A673 (cell line): ENCODE results near the gene FSTL4.

Experiments
- EZH2 ChIP-seq: fragments of 200-600 bp; sonication (generic); IDR thresholded peaks from 2 replicates; pipeline ENCODE4 v1.6.1; 2017; ENCODE audit warnings: borderline replicate concordance, low read depth, mild to moderate bottlenecking, mixed read lengths, antibody characterized with exemption, low read length; ENCODE audit not compliant: poor library complexity, severe bottlenecking
- TF ChIP-seq, protein P1 (sequence below): fragments of 300-800, 200-600 bp; sonication (generic); conservative IDR thresholded peaks from 2 replicates; pipeline ENCODE4 v1.5.1; 2017; ENCODE audit warnings: low read depth, mild to moderate bottlenecking, antibody characterized with exemption, low read length, moderate library complexity, mixed read lengths

DNA sequence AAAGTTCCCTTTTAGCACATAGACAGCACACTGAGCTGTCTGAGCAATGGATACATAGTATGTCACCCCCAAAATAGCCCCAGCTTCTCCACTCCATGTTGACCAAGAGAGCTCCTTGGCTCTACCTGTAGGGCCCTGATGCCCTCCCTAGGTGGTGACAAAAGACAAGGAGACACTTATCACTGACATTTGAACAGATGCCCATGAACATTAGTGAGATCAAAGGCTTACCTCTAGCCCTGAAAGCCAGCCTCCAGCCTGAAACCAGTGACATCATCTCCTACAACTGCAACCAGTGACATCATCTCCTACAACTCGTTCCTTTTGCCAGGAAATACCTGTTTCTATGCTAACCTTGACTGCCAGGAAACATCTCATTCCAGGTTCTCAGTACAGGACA is 122.7 kb downstream of the FSTL4 start:
- TF ChIP-seq, protein P1, sequence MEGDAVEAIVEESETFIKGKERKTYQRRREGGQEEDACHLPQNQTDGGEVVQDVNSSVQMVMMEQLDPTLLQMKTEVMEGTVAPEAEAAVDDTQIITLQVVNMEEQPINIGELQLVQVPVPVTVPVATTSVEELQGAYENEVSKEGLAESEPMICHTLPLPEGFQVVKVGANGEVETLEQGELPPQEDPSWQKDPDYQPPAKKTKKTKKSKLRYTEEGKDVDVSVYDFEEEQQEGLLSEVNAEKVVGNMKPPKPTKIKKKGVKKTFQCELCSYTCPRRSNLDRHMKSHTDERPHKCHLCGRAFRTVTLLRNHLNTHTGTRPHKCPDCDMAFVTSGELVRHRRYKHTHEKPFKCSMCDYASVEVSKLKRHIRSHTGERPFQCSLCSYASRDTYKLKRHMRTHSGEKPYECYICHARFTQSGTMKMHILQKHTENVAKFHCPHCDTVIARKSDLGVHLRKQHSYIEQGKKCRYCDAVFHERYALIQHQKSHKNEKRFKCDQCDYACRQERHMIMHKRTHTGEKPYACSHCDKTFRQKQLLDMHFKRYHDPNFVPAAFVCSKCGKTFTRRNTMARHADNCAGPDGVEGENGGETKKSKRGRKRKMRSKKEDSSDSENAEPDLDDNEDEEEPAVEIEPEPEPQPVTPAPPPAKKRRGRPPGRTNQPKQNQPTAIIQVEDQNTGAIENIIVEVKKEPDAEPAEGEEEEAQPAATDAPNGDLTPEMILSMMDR: no peak
- no peak for TF ChIP-seq EZH2
